ENCODE measurements around the gene CDH6.

Gene CDH6

GRCh38 chr5:31268256-31268655, 74.8 kb downstream of the CDH6 start:
- DNase-seq = no peak

GRCh38 chr5:31268686-31269085, 75.2 kb downstream of the CDH6 start:
- no peak for DNase-seq

GRCh38 chr5:31269259-31269658, 75.8 kb downstream of the CDH6 start:
- DNase-seq = no peak

- DNase-seq = no peak
Observed at GRCh38 chr5:31270396-31270795, 76.9 kb downstream of the CDH6 start.

- DNase-seq = no peak
Observed at GRCh38 chr5:31271567-31271966, 78.1 kb downstream of the CDH6 start.

- no peak for DNase-seq
Observed at GRCh38 chr5:31273161-31273560, 79.7 kb downstream of the CDH6 start.

- DNase-seq = no peak
Observed at GRCh38 chr5:31273631-31274378, 80.3 kb downstream of the CDH6 start.

GRCh38 chr5:31280210-31280609, 86.7 kb downstream of the CDH6 start:
- no peak for DNase-seq

GRCh38 chr5:31283326-31283725, 89.8 kb downstream of the CDH6 start:
- no peak for DNase-seq

GRCh38 chr5:31285025-31285424, 91.5 kb downstream of the CDH6 start:
- DNase-seq = no peak

GRCh38 chr5:31287985-31288384, 94.5 kb downstream of the CDH6 start:
- DNase-seq = no peak

- DNase-seq = no peak
Observed at GRCh38 chr5:31289429-31289828, 95.9 kb downstream of the CDH6 start.

- DNase-seq = no peak
Observed at GRCh38 chr5:31291323-31291854, 97.9 kb downstream of the CDH6 start.

GRCh38 chr5:31300501-31300900, 107.0 kb downstream of the CDH6 start:
- DNase-seq = no peak

GRCh38 chr5:31301833-31302232, 108.3 kb downstream of the CDH6 start:
- no peak for DNase-seq

GRCh38 chr5:31303688-31304087, 110.2 kb downstream of the CDH6 start:
- no peak for DNase-seq

GRCh38 chr5:31317665-31318064, 124.2 kb downstream of the CDH6 start:
- DNase-seq = no peak

GRCh38 chr5:31319335-31319734, 125.8 kb downstream of the CDH6 start:
- DNase-seq = no peak

GRCh38 chr5:31322946-31323345, 129.5 kb downstream of the CDH6 start:
- no peak for DNase-seq

GRCh38 chr5:31324842-31325241, 131.4 kb downstream of the CDH6 start:
- DNase-seq = no peak

- DNase-seq = no peak
Observed at GRCh38 chr5:31328040-31328733, 134.7 kb downstream of the CDH6 start.

- DNase-seq = no peak
Observed at GRCh38 chr5:31329715-31330114, 136.2 kb downstream of the CDH6 start.

GRCh38 chr5:31332160-31332559, 138.7 kb downstream of the CDH6 start:
- no peak for DNase-seq

GRCh38 chr5:31333475-31333874, 140.0 kb downstream of the CDH6 start:
- no peak for DNase-seq

All from amniotic stem cell (primary cell).